HEK293T (cell line): Measurements from ENCODE around the gene MMGT1.

Experiments
- FOXM1 ChIP-seq: fragments of 450-650 bp; IDR thresholded peaks from 2 replicates; pipeline ENCODE4 v1.6.1; 2017; ENCODE audit warnings: mild to moderate bottlenecking, borderline replicate concordance
- L3MBTL2 ChIP-seq: fragments of 450-650 bp; conservative IDR thresholded peaks from 2 replicates; pipeline ENCODE4 v1.6.1; 2016; ENCODE audit warnings: mild to moderate bottlenecking
- NFRKB ChIP-seq: fragments of 450-650 bp; IDR thresholded peaks from 2 replicates; pipeline ENCODE4 v1.6.1; 2016; ENCODE audit warnings: mild to moderate bottlenecking, moderate library complexity

- TF ChIP-seq L3MBTL2: no peak
- TF ChIP-seq FOXM1: no peak
- no peak for TF ChIP-seq NFRKB
Measured at GRCh38 chrX:135984256-135984655, 10.5 kb upstream of the MMGT1 start.
